ENCODE data around the gene NIPAL1.
"Not testable (repeated sequence)": the region's sequence is repeated elsewhere in the genome, so short reads cannot be mapped to it uniquely, and the experiment has no call there.

NIPAL1 gene

DNA sequence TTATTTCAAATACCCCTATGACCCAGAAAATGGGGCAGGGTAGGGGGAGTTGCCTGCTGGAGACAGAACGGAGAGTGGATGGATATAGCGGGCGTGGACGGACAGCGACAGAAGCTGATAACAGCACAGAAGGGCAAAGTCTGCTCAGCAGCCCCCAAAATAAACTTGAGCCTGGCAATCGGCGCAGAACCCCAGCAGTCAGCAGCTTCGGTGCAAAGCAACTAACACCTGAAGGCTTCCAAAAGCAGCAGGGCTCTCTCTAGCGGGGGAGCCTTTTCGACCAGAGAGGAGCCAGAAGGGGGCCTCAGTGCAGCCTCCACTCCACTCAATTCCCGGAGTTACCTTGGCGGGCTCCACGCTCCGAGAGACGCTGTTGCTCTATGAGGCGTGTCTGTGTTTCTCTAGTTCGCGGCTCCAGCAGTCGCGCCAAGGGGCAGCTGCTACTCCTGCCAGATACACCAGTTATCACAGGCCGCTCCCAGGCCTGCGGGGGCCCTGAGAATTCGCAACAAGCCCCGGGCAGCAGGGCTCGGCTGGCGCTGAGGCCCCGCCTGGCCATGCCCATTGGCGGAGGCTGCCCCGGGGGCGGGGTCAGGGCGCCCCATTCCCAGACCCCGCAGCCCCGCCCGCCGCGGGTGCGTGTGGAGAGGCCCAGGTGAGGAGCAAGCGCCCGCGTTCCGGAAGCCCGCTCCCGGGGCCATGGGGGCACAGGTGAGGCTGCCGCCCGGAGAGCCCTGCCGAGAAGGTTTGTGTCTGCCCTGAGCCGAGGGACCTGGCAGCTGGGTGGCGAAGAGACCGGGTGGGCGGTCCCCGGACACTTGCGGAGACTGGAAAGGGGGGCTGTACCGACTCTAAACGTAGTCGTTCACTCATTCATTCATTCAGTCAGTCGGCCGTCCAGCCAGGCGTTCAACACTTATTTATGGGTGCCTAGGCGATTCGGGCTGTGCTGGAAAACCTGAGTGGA is at the start of gene NIPAL1, which contains the start of gene CNGA1:
Gene NIPAL1 (plus strand): TSS at position 632 of the 967 bp plus-strand sequence. CDS start 68 bp downstream, at position 700.
Gene CNGA1 (minus strand): TSS at position 541 of the 967 bp plus-strand sequence. CDS start 63,992 bp downstream, outside the sequence.
- DNase-seq (ENCODE audit: low spot score): peak; percentile 77

DNA sequence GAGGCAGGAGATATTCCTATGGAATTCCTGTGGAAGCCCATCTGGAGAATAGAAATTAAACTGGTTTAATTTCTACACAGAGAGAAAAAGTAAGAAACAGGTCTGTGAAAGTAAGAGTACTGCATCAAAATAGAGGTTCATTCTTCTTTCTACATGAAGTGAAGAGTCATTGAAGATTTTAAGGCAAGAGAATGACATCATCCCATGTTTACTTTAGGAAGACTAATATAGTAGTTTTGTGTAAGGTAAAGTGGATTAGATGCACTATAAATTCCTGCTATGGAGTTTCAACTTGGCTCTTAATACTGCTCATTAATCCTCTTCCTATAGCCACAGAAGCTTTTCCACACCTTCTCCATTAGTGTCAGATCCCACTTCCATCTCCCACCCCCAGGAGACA is 47.7 kb upstream of the NIPAL1 start:
- no peak for DNase-seq (ENCODE audit: low spot score)

DNA sequence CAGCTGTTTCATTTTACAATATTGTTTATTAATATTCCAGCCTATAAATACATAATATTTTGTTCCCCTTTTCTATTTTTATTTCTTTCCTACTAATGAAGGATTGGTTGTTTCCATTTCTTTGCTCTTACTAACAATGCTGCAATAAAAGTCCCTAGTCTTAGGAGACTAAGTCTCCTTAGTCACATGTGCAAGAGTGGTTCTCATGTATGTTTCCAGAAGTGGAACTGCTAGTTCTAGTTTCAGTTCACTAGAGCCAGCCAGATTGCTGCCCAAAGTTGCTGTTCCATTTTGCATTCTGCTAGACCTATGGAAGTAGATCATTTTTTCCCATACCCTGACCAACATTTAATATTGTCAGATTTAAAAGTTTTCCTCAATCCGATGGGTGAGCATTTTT is 44.4 kb upstream of the NIPAL1 start:
- DNase-seq (ENCODE audit: low spot score): no peak

DNA sequence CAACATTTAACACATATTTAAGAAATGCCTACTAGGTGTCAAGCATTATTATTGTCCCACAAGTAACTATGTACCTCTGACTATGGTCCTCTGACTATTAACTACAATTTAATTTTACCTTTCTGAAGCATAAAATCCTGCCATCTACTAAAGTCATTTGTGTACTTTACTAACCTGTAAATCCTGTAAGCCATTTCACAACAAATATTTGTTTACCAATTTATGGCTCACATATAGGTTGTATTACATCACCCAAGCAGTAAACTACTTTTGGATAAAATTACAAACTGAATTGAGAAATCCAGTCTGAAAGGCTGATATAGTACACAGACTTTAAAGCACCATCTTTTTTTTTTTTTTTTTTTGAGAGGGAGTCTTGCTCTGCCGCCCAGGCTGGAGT is 43.9 kb upstream of the NIPAL1 start:
- DNase-seq (ENCODE audit: low spot score): no peak

DNA sequence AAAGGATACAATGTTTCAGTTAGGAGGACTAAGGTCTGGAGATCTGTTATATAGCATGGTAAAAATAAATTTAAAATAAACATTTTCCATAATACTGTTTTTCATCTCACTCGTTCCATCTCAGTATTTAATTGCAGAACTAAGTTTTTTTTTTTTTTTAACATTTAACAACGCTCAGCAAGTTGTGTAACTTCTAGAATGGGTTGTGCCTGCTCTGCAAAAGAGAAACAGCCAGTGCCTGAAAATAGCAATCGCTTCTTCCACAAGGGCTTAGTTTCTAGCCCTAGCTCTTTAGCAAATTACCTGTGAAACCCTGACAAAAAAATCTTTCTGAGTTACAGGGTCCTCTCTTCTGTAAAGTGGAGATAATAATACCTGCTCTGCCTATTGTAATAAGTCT is 42.0 kb upstream of the NIPAL1 start:
- DNase-seq (ENCODE audit: low spot score): no peak

DNA sequence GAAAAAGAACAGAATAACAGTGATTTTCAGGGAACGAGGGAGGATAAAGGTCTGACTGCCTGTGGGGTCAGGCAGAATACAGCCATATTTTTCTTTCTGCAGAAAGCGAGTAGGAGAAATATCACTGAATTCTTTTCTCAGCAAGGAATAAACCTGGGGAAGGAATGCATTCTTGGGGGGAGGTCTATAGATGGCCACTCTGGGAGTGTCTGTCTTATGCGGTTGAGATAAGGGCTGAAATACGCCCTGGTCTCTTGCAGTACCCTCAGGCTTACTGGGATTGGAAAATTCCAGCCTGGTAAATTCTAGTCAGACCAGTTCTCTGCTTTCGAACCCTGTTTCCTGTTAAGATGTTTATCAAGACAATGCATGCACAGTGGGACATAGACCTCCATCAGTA is 26.4 kb upstream of the NIPAL1 start:
- DNase-seq (ENCODE audit: low spot score): no peak

DNA sequence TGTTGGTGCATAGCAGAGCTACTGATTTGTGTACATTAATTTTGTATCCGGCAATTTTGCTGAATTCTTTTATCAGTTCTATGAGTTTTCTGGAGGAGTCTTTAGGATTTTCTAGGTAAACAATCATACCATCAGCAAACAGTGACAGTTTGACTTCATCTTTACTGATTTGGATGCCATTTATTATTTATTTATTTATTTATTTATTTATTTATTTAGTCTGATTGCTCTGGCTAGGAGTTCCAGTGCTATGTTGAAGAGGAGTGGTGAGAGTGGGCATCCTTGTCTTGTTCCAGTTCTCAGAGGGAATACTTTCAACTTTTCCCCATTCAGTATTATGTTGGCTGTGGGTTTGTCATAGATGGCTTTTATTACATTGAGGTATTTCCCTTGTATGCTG is 24.1 kb upstream of the NIPAL1 start:
- not testable (repeated sequence) for DNase-seq (ENCODE audit: low spot score)

DNA sequence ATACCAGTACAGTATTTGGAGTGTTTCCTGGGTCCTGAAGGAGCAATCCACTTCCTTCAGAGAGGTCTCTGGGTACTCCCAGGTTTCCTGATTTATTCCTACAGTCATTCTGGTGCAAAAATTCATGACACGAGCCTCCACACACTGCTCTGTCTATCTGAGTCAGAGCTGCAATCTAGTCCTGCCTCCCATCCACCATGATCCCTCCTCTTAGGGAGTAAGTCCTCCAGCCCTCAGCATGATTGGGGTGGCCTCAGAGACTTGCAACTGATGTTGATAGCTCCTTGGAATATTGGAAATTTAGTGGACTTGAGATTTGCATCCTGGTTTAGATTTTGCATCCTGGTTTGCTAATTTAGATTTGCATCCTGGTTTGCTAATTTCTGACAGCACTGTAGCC is 20.6 kb upstream of the NIPAL1 start:
- no peak for DNase-seq (ENCODE audit: low spot score)

DNA sequence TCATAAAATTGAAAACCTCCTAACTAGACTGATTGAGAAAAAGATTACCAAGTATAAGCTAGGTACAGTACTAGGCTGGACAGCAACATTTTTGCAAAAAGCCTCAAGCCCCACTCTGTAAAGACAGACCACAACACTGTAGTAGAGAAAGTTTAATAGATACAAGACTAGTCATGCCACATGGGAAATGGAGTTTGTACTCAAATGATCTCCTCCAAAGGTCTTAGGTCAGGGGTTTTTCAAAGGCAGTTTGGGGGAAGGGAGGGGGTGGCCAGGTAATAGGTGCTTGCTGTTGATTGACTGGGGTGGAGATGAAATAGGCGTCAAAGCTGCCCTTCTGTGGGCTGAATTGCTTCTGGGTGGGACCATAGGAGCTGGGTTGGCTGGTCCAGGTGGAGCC is 14.3 kb upstream of the NIPAL1 start:
- DNase-seq (ENCODE audit: low spot score): no peak

DNA sequence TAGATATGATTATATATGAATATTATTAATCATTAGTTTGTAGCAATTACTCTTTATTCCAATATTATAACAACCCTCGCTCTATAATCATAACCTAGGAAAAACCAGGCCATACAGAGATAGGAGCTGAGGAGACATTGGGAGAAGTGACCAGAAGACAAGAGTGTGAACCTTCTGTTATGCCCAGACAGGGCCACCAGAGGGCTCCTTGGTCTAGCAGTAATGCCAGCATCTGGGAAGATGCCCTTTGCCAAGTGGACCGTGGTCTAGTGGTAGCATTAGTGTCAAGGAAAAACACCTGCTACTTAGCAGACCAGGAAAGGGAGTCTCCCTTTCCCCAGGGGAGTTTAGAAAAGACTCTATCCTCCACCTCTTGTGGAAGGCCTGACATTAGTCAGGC is 13.0 kb upstream of the NIPAL1 start:
- DNase-seq (ENCODE audit: low spot score): not testable (repeated sequence)

DNA sequence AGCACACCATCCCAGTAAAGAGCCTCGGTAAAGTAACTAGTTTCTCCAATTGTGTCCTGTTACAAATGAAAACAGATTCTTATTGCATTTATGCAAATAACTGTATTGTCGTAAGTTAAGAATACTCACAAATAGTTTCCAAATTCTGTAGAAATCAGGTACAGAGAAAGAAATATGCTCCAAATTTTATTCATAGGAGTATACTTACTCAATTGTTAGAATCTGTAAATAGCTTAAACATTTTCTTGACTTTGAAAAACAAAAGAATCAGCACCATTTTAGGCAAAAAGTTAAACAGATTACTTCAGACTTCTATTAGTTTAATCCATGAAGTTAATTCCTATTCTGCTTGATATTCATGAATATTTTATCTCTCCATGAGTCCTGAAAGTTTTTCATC is 10.8 kb upstream of the NIPAL1 start:
- no peak for DNase-seq (ENCODE audit: low spot score)

DNA sequence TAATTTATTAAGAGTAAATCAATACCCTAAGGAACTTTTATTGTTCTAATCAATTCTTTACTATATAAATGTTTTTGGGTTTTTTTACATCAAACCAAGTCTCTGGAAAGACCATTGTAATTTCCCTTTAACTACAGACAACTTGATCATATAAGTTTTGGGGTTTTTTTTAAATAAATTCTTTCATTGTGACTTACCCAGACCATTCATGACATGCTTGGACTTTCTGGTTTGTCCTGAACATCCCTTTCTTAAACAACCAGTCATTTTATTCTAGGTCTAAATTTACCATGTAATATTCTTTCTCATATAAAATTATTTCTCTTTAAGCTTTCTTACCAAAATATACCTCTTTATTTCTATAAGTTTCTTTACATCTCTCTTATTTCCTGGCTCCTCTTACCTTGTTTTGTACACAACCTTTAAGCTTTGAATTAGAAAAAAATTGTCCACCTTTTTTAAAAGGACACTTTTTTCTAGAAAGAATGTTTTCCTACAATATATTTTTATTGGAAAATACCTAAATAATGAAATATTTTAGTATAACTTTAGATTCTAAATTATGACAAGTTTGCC is 8.5 kb upstream of the NIPAL1 start:
- no peak for DNase-seq (ENCODE audit: low spot score)

DNA sequence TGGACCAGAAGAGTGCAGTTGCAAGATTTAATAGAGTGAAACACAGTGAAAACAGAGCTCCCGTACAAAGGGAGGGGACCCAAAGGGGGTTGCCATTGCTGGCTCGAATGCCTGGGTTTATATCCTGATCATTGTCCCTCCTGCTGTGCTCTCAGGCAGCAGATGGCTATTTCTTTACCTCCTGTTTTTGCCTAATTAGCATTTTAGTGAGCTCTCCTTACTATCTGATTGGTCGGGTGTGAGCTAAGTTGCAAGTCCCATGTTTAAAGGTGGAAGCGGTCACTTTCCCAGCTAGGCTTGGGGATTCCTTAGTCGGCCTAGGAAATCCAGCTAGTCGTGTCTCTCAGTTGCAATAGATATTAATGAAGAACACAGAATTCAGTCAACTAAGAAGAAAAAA is 5.7 kb upstream of the NIPAL1 start:
- not testable (repeated sequence) for DNase-seq (ENCODE audit: low spot score)

DNA sequence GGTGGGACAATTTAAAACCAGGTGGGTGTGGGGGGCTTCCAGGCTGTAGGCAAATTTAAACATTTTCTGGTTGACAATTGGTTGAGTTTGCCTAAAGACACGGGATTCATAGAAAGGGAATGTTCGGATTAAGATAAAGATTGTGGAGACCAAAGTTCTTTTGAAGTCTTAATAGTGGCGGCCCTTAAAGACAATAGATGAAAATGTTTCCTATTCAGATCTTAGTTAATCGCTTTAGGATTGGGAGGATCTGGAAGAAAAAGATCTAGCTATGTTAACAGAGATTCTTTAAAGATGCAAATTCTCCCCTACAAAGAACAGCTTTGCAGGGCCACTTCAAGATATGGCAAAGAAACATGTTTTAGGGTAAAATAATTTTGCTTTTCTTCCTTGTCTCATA is 4.8 kb upstream of the NIPAL1 start:
- DNase-seq (ENCODE audit: low spot score): no peak

DNA sequence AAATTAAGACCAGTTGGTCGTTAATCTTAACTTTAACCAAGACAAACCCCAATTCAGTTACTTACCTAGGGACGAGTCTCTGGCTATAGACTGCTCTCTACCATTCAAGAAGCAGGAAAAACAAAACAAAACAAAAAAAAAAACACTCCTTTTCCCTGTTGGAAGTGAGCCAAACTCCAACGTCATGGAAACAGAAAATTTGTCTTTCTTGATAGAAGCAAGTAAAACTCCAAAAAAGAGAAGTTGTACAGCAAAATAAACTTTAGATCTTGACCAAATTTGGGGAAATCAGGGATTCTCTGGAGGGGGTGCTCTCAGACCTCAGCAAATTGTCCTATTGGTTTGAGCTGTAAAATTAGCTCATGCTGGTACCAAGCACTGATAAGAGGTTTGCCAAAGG is 3.7 kb upstream of the NIPAL1 start:
- DNase-seq (ENCODE audit: low spot score): no peak

DNA sequence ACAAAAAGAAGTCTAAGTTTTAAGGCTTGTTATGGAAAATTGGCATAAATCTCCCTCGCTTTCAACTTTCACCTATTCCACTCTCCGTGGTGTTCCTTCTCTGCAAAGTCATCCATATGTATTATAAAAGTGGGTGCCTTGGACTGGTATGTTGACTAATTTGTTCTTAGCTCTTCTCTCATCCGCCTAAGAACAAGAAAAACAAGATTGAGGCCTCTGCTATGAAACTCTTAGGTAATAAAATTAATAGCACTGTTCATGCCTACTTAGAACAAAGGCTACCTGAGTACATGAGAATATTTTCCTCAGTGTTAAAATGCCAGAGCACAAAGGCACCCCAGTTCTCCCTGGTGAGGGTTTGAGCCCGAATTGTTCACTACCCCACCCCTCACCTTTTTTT is 1.4 kb upstream of the NIPAL1 start:
- no peak for DNase-seq (ENCODE audit: low spot score)

DNA sequence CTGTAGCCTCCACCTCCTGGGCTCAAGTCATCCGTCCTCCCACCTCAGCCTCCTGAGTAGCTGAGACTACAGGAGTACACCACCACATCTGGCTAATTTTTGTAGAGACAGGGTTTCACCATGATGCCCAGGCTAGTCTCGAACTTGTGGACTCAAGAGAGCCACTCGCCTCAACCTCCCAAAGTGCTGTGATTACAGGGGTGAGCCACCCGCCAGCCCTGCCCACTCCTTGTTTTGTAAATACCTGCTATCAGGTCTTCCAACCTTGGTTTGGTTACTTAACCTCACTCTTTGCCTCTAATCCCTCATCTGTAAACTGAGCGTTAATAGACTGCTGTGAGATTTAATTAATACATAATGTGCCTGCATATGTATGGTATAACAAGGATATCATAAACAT is 894 bp upstream of the NIPAL1 start:
- DNase-seq (ENCODE audit: low spot score): no peak

DNA sequence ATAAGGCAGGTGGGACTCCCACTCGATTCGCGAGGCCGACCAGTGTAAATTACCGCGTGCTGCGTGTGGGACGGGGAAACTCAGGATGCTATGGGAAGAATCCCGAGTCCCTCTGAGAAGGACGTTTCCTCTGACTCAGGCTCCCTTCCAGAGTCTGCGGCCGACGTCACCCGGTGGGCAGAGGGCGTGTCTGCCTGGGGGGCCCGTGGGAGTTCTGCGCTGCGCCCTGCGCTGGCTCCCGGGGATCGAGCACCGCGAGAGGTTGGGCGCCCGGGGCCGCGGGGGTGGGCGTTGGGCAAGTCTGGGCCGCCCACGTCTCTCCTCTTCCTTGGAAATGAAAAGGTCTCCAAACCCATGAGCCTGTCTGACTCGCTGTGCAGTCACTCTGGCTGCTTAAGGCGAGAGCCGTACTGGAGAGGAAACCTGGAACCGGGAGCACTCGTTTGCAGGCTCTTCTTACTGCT is 568 bp downstream of the NIPAL1 start:
- peak; percentile 27 for DNase-seq (ENCODE audit: low spot score)

DNA sequence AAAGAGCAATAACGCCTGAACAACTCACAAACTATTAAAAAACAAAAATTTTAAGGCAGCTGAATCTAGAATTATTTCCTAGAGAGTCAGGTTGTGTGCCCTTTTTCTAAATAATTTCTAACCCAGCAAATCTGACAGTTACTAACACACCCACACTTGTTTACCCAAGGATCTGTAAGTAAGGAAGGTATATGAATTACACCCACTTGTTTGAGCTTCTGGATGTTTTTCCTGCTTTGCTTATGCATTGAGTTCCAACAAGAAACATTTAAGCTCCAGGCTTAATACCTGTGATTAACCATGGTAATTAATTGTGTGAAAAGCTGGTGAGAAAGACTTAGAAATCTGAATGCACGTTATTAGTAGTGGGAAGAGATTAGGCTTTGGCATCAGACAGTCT is 1.5 kb downstream of the NIPAL1 start:
- DNase-seq (ENCODE audit: low spot score): no peak

DNA sequence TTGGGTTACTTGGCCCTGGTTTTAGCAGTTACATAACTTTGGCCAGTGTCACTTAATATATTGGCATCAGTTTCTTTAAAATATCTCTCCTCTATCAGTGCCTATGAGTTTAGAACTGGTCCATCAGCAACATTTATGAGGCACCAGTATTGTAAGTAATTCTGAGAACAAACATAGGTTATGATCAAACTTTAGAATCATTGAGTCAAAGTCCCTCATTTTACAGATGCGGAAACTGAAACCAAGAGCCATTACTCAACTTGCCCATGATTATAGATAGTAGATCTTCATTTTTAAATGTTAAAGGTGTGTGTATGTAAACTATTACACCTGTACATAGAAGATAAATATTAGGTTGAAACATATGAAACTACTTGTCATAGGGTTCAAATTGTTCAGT is 4.5 kb downstream of the NIPAL1 start:
- no peak for DNase-seq (ENCODE audit: low spot score)

DNA sequence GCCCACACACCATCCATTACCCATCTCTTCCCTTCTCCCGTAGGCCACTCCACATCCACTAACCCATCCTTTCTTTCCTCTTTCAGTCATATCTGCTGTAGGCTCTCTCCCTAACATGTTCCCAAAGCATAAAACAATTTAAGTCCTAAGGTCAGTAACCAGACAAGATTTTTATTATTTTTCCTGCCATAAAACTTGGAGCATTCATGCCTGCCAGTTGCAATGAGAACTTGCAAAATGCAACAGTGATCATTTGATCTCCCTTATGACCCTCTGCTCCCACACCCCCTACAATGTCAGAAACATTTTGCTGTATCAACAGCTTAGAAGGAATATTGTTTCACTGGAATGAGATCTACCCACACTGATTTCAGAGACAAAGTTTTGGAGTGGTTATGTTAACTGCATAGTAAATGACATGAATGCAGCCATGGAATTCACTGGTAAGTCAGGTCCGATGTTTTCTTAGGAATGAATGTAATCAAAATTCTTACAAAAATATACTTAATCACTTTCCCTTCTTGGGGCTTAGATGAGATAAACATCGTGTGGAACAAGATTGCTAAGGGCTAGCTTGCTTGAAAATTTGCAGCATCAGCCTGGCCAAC is 5.7 kb downstream of the NIPAL1 start:
- DNase-seq (ENCODE audit: low spot score): no peak

DNA sequence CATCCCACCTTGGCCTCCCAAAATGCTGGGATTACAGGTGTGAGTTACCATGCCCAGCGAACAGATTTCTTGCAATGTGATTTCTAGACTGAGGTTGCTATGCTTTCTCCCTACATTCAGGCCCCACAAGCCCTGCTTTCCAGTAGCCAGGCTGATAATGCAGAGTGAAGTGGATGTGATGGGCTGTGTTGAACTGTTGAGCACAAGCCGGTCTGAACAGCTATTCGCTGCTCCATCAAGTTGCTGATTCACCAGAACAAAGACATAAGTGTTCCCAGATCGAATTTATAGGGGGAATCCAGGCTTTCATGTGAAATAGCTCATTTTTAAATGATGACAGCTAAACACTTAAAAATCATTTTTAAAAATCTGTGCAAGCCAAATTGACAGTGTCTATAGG is 8.0 kb downstream of the NIPAL1 start:
- no peak for DNase-seq (ENCODE audit: low spot score)

DNA sequence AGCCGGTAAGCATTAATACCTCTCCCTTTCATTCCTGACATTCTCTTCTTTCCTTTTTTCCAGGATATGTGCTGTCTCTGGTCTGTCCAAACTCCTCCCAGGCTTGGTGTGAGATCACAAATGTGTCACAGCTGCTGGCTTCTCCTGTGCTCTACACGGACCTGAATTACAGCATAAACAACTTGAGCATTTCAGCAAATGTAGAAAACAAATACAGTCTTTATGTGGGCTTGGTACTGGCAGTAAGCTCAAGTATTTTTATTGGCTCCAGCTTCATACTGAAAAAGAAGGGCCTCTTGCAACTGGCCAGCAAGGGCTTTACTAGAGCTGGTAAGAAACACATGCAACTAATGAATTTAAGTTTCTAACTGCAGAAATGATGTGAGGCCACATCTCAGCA is 8.4 kb downstream of the NIPAL1 start:
- no peak for DNase-seq (ENCODE audit: low spot score)

Data from HuH-7.5 (cell line).